ENCODE measurements around the gene LRBA. TPM values are rescaled to one million over a fixed set of nuclear protein-coding genes. Genes with fewer than 3 reads are reported as not detected.

Gene LRBA
- polyA plus RNA-seq, 1 of the 3 experiments (the other 2 are of a cell fraction) = 11.4 TPM

DNA sequence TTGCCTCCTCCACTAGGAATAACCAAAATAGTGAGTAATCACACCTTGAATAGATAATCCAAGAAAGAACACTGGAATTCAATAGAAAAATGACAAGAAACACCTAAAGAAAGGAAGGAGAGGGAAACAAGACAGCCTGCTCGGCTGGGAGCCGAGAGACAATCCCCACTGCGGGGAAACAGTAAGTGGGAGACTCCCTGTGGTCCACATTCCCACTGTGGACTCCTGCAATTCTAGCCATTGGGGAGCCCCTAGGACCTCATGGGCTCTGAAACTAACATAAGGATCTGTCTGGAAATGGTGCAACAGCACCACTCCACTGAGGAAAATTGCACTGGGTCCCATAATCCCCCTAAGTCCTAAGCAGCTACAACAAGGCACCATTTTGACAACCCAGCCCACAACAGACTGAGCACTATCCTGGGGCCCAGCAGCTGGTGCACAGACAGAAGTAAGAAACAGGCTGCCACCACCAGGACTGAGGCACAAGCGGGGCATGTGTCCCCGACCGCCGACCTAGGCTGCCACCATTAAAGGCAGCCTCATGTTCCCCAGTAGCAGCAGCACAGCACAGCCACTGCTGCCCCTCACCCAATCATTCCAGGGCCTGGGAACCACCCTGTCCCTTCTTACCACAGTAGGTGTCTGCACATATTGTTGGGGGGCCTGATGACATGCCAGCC is 14.2 kb downstream of the LRBA start (continued):
- TF ChIP-seq, protein P1, sequence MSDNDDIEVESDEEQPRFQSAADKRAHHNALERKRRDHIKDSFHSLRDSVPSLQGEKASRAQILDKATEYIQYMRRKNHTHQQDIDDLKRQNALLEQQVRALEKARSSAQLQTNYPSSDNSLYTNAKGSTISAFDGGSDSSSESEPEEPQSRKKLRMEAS (IDR thresholded peaks at IDR 0.05; ENCODE audit: low read depth) = no peak
- no peak for TF ChIP-seq FOXM1 (IDR thresholded peaks at IDR 0.05; ENCODE audit: low read depth)
- no peak for TF ChIP-seq TCF12 (IDR thresholded peaks at IDR 0.05)

DNA sequence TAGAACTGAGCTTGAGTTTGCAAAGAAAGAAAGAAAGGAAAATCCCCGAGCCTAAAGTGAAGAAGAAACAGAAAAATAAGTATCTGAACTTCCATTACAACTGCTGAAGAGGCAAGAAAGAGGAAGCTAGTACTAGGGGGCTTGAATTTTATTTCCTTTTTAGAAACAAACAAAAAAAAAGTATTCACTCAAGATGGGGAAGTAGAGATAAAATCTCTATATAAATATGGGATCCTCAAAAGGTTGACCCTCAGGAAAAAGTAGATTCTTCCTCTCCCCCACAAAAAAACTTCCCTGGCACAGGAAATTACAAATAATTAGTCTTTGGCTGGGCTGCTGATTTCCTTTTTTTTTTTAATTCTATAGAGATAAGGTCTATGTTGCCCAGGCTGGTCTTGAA is 16.0 kb downstream of the LRBA start:
- no peaks in the 10 kb centered on the region for H3K36me3 ChIP-seq (replicated peaks in 1 of 2; ENCODE audit: control insufficient read depth in 1 of 2, insufficient read depth in 2 of 2, low read length in 1 of 2)
- ChIA-PET POLR2A (no interaction called here), CTCF (no interaction called here)
- H3K27ac ChIP-seq (ENCODE audit: low read depth in 2 of 2, low read length in 1 of 2) = no peak overlapping the region
- H3K79me2 ChIP-seq (ENCODE audit: insufficient read depth) = peaks cover 19% of the 10 kb centered on the region; the same call in 1 of the 2 replicates
- H3K4me2 ChIP-seq = no peak overlapping the region
- no peaks in the 10 kb centered on the region for H3K27me3 ChIP-seq (ENCODE audit: insufficient read depth)
- H3K9me3 ChIP-seq = no peaks in the 10 kb centered on the region
- H3K4me1 ChIP-seq (ENCODE audit: control insufficient read depth in 1 of 2, insufficient read depth in 2 of 2, low read depth in 1 of 2, low read length in 1 of 2) = no peaks in the 10 kb centered on the region
- TF ChIP-seq CHD2 (IDR thresholded peaks at IDR 0.05; ENCODE audit: low read length, partially characterized antibody) = no peak
- TF ChIP-seq TCF12 (IDR thresholded peaks at IDR 0.05) = no peak
- no peak for TF ChIP-seq POLR2AphosphoS5 (IDR thresholded peaks at IDR 0.05; ENCODE audit: low read depth, low read length)
- no peak for TF ChIP-seq RCOR1 (IDR thresholded peaks at IDR 0.05; ENCODE audit: low read length)
- no peak for TF ChIP-seq JUND (IDR thresholded peaks at IDR 0.05)
- TF ChIP-seq, protein P2, sequence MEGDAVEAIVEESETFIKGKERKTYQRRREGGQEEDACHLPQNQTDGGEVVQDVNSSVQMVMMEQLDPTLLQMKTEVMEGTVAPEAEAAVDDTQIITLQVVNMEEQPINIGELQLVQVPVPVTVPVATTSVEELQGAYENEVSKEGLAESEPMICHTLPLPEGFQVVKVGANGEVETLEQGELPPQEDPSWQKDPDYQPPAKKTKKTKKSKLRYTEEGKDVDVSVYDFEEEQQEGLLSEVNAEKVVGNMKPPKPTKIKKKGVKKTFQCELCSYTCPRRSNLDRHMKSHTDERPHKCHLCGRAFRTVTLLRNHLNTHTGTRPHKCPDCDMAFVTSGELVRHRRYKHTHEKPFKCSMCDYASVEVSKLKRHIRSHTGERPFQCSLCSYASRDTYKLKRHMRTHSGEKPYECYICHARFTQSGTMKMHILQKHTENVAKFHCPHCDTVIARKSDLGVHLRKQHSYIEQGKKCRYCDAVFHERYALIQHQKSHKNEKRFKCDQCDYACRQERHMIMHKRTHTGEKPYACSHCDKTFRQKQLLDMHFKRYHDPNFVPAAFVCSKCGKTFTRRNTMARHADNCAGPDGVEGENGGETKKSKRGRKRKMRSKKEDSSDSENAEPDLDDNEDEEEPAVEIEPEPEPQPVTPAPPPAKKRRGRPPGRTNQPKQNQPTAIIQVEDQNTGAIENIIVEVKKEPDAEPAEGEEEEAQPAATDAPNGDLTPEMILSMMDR (IDR thresholded peaks at IDR 0.05) = no peak
- TF ChIP-seq, protein P3, sequence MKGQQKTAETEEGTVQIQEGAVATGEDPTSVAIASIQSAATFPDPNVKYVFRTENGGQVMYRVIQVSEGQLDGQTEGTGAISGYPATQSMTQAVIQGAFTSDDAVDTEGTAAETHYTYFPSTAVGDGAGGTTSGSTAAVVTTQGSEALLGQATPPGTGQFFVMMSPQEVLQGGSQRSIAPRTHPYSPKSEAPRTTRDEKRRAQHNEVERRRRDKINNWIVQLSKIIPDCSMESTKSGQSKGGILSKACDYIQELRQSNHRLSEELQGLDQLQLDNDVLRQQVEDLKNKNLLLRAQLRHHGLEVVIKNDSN (IDR thresholded peaks at IDR 0.05; ENCODE audit: borderline replicate concordance, low read depth) = no peak
- TF ChIP-seq NRF1 (IDR thresholded peaks at IDR 0.05; ENCODE audit: low read depth, low read length) = no peak
- TF ChIP-seq FOXM1 (IDR thresholded peaks at IDR 0.05; ENCODE audit: low read depth) = no peak
- no peak for TF ChIP-seq RAD21 (IDR thresholded peaks at IDR 0.05; ENCODE audit: low read length)
- H3K9me2 ChIP-seq = no peaks in the 10 kb centered on the region
- H3F3A ChIP-seq (replicated peaks; ENCODE audit: insufficient read depth) = no peaks in the 10 kb centered on the region
- WGBS (ENCODE audit: low lambda C conversion rate) = 89% methylated on average over 1 of the region's 1 CpG
- no peaks in the 10 kb centered on the region for H4K20me1 ChIP-seq (ENCODE audit: insufficient read depth)
- no peak overlapping the region for H3K4me3 ChIP-seq (ENCODE audit: low read depth in 2 of 2, low read length in 1 of 2)
- no peak for DNase-seq
- no peak overlapping the region for H2AFZ ChIP-seq (ENCODE audit: low read depth)
- no peak overlapping the region for H3K9ac ChIP-seq

DNA sequence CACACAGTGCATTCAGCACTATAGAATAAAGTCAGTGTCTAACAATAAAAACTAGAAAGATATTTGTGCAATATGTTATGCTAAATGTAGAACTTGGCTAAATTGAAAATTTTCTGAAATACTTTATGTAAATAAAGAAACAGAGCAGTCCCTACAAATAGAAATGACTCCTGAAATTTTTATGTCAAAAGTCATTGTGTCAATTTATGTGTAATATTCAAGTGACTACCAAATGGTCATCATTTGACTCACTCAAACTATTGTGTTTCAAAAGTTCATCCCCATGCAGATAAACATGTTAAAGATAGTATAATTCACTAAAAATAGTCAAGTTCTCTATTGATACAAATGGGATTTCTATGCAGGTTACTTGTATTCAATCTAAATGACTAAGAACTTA is 17.9 kb downstream of the LRBA start:
- Histone ChIP-seq H3K4me3 (ENCODE audit: low read depth in 2 of 2, low read length in 1 of 2) (no peak overlapping the region), H2AFZ (ENCODE audit: low read depth) (no peak overlapping the region), H3K36me3 (replicated peaks in 1 of 2; ENCODE audit: control insufficient read depth in 1 of 2, insufficient read depth in 2 of 2, low read length in 1 of 2) (no peaks in the 10 kb centered on the region), H3F3A (replicated peaks; ENCODE audit: insufficient read depth) (no peaks in the 10 kb centered on the region), H3K4me2 (no peak overlapping the region), H3K9me3 (no peaks in the 10 kb centered on the region), H3K27ac (ENCODE audit: low read depth in 2 of 2, low read length in 1 of 2) (no peak overlapping the region), H3K9me2 (no peaks in the 10 kb centered on the region), H3K79me2 (ENCODE audit: insufficient read depth) (peaks cover 13% of the 10 kb centered on the region; the same call in 1 of the 2 replicates), H3K4me1 (ENCODE audit: control insufficient read depth in 1 of 2, insufficient read depth in 2 of 2, low read depth in 1 of 2, low read length in 1 of 2) (no peaks in the 10 kb centered on the region), H4K20me1 (ENCODE audit: insufficient read depth) (no peaks in the 10 kb centered on the region), H3K27me3 (ENCODE audit: insufficient read depth) (no peaks in the 10 kb centered on the region), H3K9ac (no peak overlapping the region)
- POLR2A ChIA-PET = no interaction called here
- DNase-seq = no peak
- CTCF ChIA-PET = no interaction called here
- TF ChIP-seq EZH2phosphoT487 (IDR thresholded peaks at IDR 0.05; ENCODE audit: borderline replicate concordance, low read depth) (no peak), TCF12 (IDR thresholded peaks at IDR 0.05) (no peak), YY1 (IDR thresholded peaks at IDR 0.05; ENCODE audit: low read depth) (no peak), MXI1 (IDR thresholded peaks at IDR 0.05; ENCODE audit: low read depth, low read length) (no peak), TEAD4 (IDR thresholded peaks at IDR 0.05; ENCODE audit: borderline replicate concordance, insufficient read depth) (no peak), RAD21 (IDR thresholded peaks at IDR 0.05; ENCODE audit: low read length) (no peak), SIN3A (IDR thresholded peaks at IDR 0.05; ENCODE audit: borderline replicate concordance, low read depth, low read length) (no peak), SMC3 (IDR thresholded peaks at IDR 0.05; ENCODE audit: low read depth, low read length) (no peak), FOSL2 (IDR thresholded peaks at IDR 0.05; ENCODE audit: borderline replicate concordance, low read depth) (no peak), CHD2 (IDR thresholded peaks at IDR 0.05; ENCODE audit: low read length, partially characterized antibody) (no peak), RCOR1 (IDR thresholded peaks at IDR 0.05; ENCODE audit: low read length) (no peak)
- TF ChIP-seq, protein P4, sequence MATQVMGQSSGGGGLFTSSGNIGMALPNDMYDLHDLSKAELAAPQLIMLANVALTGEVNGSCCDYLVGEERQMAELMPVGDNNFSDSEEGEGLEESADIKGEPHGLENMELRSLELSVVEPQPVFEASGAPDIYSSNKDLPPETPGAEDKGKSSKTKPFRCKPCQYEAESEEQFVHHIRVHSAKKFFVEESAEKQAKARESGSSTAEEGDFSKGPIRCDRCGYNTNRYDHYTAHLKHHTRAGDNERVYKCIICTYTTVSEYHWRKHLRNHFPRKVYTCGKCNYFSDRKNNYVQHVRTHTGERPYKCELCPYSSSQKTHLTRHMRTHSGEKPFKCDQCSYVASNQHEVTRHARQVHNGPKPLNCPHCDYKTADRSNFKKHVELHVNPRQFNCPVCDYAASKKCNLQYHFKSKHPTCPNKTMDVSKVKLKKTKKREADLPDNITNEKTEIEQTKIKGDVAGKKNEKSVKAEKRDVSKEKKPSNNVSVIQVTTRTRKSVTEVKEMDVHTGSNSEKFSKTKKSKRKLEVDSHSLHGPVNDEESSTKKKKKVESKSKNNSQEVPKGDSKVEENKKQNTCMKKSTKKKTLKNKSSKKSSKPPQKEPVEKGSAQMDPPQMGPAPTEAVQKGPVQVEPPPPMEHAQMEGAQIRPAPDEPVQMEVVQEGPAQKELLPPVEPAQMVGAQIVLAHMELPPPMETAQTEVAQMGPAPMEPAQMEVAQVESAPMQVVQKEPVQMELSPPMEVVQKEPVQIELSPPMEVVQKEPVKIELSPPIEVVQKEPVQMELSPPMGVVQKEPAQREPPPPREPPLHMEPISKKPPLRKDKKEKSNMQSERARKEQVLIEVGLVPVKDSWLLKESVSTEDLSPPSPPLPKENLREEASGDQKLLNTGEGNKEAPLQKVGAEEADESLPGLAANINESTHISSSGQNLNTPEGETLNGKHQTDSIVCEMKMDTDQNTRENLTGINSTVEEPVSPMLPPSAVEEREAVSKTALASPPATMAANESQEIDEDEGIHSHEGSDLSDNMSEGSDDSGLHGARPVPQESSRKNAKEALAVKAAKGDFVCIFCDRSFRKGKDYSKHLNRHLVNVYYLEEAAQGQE (IDR thresholded peaks at IDR 0.05; ENCODE audit: low read depth, low read length) = no peak
- TF ChIP-seq, protein P3 (IDR thresholded peaks at IDR 0.05; ENCODE audit: borderline replicate concordance, low read depth) = no peak

Measured in SK-N-SH (cell line).